ENCODE measurements around the gene SPATA6. TPM values are rescaled to one million over a fixed set of nuclear protein-coding genes. Genes with fewer than 3 reads are reported as not detected.
"Not testable (repeated sequence)": the region's sequence is repeated elsewhere in the genome, so short reads cannot be mapped to it uniquely, and the experiment has no call there.

Gene SPATA6
- total RNA-seq (ENCODE audit: unreplicated experiment) = 26.0 TPM
- long read RNA-seq, full-length matches to known transcripts = 1 of 3 reads
- long read RNA-seq, partial matches to known transcripts = 1 of 3 reads
- long read RNA-seq, other reads (novel, unspliced or antisense) = 1 of 3 reads

GRCh38 chr1:48471691-48472576 lies at the start of gene SPATA6:
Gene SPATA6, minus strand, starts transcription at chr1:48472204. Its CDS starts 196 bp downstream, at chr1:48472008.
- peaks cover 9% of the 10 kb centered on the region for H3K27me3 Mint-ChIP-seq (ENCODE audit: unreplicated experiment)
- H3K9me3 Mint-ChIP-seq (ENCODE audit: unreplicated experiment) = peaks cover 5% of the 10 kb centered on the region
- no peaks in the 10 kb centered on the region for H3K36me3 Mint-ChIP-seq (ENCODE audit: low read depth, unreplicated experiment)
- TF ChIP-seq CTCF (IDR thresholded peaks at IDR 0.05; ENCODE audit: unreplicated experiment) = no peak
- peak within 1 kb of the TSS; percentile 95 for H3K27ac Mint-ChIP-seq (ENCODE audit: unreplicated experiment)
- peak within 1 kb of the TSS; percentile 95 for H3K4me3 Mint-ChIP-seq (ENCODE audit: unreplicated experiment)
- peak; percentile 100 for DNase-seq (ENCODE audit: low spot score)
- H3K4me1 Mint-ChIP-seq (ENCODE audit: unreplicated experiment) = peaks cover 30% of the 10 kb centered on the region

- not testable (repeated sequence) for H3K27ac Mint-ChIP-seq (ENCODE audit: unreplicated experiment); H3K36me3 Mint-ChIP-seq (ENCODE audit: low read depth, unreplicated experiment); H3K4me3 Mint-ChIP-seq (ENCODE audit: unreplicated experiment); DNase-seq (ENCODE audit: low spot score); H3K9me3 Mint-ChIP-seq (ENCODE audit: unreplicated experiment); H3K27me3 Mint-ChIP-seq (ENCODE audit: unreplicated experiment)
- peaks cover 12% of the 10 kb centered on the region for H3K4me1 Mint-ChIP-seq (ENCODE audit: unreplicated experiment)
These were observed 47.9 kb upstream of the SPATA6 start for GRCh38 chr1:48519896-48520295.

GRCh38 chr1:48506870-48507269 lies 34.9 kb upstream of the SPATA6 start:
- DNase-seq (ENCODE audit: low spot score) = no peak
- TF ChIP-seq CTCF (IDR thresholded peaks at IDR 0.05; ENCODE audit: unreplicated experiment) = no peak
- H3K9me3 Mint-ChIP-seq (ENCODE audit: unreplicated experiment) = no peaks in the 10 kb centered on the region
- H3K27me3 Mint-ChIP-seq (ENCODE audit: unreplicated experiment) = peaks cover 5% of the 10 kb centered on the region
- no peaks in the 10 kb centered on the region for H3K36me3 Mint-ChIP-seq (ENCODE audit: low read depth, unreplicated experiment)
- H3K4me1 Mint-ChIP-seq (ENCODE audit: unreplicated experiment) = no peaks in the 10 kb centered on the region
- no peak overlapping the region for H3K4me3 Mint-ChIP-seq (ENCODE audit: unreplicated experiment)
- H3K27ac Mint-ChIP-seq (ENCODE audit: unreplicated experiment) = no peak overlapping the region

DNA sequence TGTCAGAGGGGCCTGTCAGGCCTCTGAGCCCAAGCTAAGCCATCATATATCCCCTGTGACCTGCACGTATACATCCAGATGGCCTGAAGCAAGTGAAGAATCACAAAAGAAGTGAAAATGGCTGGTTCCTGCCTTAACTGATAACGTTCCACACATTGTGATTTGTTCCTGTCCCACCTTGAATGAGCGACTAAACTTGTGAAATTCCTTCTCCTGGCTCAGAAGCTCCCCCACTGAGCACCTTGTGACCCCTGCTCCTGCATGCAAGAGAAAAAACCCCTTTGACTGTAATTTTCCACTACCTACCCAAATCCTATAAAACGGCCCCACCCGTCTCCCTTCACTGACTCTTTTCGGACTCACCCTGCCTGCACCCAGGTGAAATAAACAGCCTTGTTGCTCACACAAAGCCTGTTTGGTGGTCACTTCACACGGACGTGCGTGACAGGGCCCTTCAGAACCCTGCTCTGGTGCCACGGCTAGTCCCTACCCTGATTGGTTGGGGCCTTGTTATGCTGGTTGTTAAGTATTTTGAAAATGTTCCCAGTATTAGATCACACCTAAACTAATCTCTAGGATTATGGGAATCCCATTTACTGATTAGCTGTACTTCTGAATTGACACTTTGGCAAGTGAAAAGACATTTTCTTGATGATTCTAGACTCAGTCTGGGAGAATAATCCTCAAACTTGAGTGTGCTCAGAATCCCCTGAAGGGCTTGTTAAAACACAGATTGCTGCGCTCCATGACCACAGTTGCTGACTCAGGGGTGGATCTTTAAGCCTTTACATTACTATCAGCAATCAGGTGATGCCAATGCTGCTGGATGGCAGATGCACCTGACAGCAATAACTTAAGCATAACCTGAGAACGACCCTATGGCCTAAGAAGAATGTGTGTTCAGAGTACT lies 28.8 kb upstream of the SPATA6 start:
- Mint-ChIP-seq H3K27me3 (ENCODE audit: unreplicated experiment) (peaks cover 9% of the 10 kb centered on the region), H3K4me1 (ENCODE audit: unreplicated experiment) (peaks cover 29% of the 10 kb centered on the region), H3K36me3 (ENCODE audit: low read depth, unreplicated experiment) (no peaks in the 10 kb centered on the region), H3K4me3 (ENCODE audit: unreplicated experiment) (no peak overlapping the region), H3K9me3 (ENCODE audit: unreplicated experiment) (no peaks in the 10 kb centered on the region), H3K27ac (ENCODE audit: unreplicated experiment) (peak overlapping the region; percentile 72)
- no peak for TF ChIP-seq CTCF (IDR thresholded peaks at IDR 0.05; ENCODE audit: unreplicated experiment)
- DNase-seq (ENCODE audit: low spot score) = no peak

DNA sequence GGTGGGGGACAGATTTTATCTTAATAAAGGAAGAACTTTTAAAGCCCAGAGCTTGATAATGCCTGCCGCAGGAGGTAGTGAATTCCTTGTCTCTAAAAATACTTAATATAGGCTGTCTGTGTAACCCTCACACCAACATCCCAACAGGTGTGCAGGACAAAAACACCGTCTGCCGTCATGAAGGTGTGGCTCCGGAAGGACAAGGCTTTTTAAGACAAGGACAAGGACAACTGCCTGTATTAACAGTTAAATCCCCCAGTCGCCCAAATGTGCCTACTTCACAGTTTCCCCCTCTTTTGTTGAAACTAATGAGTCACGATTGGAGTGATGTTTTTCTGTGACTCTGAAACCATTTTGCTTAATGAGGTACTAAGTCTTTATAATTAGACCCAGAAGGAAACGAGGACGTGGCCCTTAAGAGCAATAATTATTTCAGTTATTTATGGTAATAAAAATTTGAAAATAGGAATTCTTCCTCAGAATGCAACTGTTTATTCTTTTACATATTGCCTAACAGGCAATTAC lies 27.3 kb upstream of the SPATA6 start:
- no peak overlapping the region for H3K27ac Mint-ChIP-seq (ENCODE audit: unreplicated experiment)
- no peak for DNase-seq (ENCODE audit: low spot score)
- peaks cover 29% of the 10 kb centered on the region for H3K4me1 Mint-ChIP-seq (ENCODE audit: unreplicated experiment)
- peaks cover 8% of the 10 kb centered on the region for H3K27me3 Mint-ChIP-seq (ENCODE audit: unreplicated experiment)
- H3K9me3 Mint-ChIP-seq (ENCODE audit: unreplicated experiment) = no peaks in the 10 kb centered on the region
- no peaks in the 10 kb centered on the region for H3K36me3 Mint-ChIP-seq (ENCODE audit: low read depth, unreplicated experiment)
- H3K4me3 Mint-ChIP-seq (ENCODE audit: unreplicated experiment) = no peak overlapping the region
- TF ChIP-seq CTCF (IDR thresholded peaks at IDR 0.05; ENCODE audit: unreplicated experiment) = no peak

All from endothelial cell (in vitro differentiated cells).